GM18526 (cell line): ENCODE data around the gene SCARF1.

Source experiments
- POLR2A ChIP-seq: IDR thresholded peaks from 3 replicates; pipeline ENCODE4 v1.6.1; 2011; ENCODE audit not compliant: insufficient read length; ENCODE audit errors: extremely low read depth

Gene SCARF1

DNA sequence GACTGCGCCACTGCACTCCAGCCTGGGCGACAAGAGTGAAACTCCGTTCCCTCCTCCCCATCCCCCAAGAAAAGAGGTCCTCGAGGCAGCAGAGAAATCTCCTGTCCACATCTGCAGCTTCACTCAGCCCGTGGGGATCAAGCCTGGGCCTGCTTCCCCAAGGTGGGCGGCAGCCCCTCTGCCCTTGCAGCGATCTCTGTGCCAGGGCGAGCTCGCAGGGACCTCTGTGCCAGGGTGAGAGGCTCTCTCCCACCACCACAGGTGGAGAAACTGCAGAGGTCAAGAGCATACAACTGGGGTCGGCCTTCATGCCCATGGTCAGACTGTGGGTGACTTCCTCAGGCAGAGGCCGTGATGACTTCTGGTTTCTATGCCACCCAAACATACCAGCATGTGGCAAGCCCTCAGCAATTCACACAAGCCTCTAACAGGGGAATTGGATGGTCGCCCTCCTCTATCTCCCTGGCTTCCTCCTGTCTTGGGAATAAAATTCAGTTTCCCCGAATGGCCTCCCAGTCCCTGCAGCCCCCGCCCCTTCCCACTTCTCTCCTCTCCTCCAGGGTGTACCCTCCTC, 22.4 kb downstream of the SCARF1 start:
- no peak for TF ChIP-seq POLR2A

DNA sequence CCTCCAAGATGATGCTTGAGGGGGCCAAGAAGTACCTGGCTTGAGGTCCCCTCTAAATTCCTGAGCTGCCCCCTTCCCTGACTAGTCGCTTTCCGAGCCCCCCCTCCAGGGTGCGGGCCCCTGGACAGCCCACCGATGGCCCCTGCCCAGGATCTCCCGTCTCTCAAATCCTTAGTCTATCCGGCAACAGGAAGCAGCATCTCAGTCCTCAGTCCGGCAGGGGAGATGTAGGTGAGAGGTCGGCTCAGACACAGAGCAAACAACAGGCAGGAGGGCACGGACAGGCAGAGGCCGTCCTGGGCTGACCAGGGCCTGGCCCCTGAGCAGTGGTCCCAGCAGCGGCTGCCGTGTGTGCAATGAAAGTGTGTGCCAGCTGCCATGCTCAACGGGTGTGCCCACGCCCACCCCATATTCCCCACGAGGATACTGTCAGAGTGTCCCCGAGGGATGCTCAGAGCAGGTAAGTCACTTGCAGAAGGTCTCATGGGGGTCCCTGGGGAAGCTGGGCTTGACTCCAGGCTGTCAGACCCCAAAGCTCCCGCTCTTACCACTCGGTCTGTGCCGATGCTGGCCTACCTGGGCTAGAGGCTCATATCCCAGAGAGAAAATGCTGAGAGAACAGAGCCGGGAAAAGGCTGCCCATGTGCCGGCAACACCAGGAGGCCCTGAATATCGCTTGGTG, 24.1 kb downstream of the SCARF1 start:
- TF ChIP-seq POLR2A: no peak

DNA sequence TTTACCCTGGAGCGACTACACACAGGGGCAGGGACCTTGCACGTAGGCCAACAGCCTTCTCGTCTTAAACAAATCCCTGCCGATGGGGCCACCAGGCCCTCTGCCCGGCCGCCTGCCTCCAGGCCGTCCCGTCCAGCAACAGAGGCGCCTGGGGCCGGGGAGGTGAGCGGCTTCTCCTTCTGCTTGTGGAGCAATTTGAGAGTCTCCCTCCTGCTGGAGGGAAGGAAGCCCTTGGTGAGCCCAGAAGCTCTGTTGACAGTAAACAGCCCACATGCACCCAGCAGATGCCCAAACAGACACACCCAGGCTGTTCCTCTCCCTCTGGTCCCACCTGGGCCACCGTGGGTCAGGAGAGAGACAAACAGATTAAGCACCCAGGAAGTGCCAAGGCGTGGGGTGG, 25.0 kb downstream of the SCARF1 start:
- TF ChIP-seq POLR2A: no peak

DNA sequence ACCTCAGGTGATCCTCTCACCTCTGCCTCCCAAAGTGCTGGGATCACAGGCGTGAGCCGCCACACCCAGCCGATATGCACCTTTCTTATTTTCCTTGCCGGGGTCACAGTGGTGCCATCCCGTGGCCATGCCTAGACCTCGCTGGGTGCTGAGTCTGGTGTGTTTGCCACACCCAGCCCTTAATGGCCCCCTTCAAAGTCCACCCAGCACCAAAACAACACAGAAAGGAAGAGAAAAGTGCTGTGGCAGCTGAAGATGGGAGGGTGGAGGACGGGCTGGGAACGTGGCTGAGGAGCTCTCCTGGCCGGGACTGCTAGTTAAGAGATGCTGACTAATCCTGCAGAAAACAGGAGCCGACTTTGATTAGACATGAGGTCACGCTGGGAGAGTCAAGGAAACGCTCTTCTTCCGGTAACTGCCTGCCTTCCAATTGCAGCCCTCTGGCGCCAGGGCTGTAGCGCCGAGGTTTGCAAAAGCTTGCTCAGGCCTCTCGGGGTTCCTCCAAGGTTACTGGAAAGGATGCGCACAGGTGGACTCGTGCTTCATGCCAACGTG, 27.8 kb downstream of the SCARF1 start:
- no peak for TF ChIP-seq POLR2A

DNA sequence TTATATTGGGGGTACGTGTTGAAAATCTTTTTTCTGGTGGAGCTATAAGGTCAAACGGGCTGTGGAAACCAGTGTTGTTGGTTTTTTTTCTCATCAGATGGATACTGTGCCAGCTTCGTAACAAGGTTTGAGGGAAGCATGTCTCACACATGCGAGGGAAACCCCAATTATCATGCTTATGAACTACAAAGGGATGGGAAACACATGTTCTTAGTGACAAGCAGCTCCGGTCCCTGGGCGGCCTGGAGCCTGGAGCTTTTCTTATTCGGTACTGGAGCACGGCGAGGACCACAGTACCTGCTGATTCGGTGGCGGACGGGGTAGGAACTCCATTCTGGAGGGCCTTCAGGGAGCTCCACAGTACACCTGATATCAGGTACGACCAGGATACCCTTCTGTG, 29.4 kb downstream of the SCARF1 start:
- no peak for TF ChIP-seq POLR2A

DNA sequence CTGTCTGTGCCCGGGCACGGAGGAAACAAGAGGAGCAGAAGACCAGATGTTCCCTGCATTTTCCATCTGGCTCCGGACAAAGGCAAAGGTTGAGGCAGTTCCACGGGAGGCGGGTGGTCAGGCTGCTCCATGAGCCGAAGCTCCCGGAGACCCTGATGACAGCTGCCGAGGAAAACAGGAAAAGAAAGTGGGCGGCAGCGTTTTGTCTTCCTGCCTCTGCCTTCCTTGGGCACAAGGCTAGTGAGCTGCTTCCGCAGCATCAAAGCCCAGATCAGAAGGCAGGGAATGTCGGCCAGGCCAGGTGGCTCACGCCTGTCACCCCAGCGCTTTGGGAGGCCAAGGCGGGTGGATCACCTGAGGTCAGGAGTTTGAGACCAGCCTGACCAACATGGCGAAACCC, 33.1 kb downstream of the SCARF1 start:
- TF ChIP-seq POLR2A: no peak

DNA sequence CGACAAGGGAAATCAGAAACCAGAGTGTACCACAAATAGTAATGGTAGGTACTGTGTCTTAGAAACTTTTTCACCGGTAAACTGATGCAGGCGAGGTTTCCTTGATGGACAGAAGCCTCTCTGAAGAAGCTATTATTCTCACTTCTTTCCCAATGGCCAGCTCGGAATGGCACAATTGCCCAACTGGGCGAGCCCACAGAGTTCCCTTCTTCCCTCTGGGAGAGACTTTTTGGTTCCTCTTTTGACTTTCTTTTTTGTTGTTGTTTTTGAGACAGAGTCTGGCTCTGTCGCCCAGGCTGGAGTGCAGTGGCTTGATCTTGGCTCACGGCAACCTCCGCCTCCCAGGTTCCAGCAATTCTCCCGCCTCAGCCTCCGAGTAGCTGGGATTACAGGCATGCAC, 33.8 kb downstream of the SCARF1 start:
- no peak for TF ChIP-seq POLR2A

DNA sequence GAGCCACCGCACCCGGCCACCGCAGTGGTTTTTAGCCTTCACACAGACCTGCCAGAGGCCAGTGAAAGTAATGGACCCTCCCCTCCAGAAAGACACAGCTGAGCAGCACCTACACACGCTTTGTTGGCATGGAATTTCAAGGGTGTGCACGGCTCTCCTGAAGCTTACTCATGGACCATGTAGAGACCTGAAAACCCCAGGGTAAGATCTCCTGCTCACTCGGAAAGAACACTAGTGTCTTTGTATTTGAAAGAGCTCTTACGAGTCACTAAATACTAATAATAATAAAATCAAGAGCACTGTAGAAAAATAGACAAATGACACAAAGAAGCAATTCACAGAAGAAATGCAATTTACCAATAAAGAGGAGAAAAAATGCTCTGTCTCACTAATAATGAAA, 36.9 kb downstream of the SCARF1 start:
- TF ChIP-seq POLR2A: no peak

DNA sequence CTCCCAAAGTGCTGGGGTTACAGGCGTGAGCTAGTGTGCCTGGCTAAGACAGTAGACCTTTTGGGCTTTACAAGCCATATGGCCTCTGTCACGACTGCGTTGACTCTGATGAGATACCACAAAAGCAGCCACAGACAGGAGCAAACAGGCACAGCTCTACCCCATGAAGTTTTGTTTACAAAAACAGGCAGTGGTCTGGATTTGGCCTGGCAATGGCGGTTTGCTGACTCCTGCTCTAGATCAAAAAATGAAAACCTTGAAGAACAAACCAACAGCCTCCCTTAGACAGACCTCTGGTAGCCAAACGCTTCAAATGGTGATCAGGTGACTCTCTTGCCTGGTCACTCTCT, 37.6 kb downstream of the SCARF1 start:
- no peak for TF ChIP-seq POLR2A

DNA sequence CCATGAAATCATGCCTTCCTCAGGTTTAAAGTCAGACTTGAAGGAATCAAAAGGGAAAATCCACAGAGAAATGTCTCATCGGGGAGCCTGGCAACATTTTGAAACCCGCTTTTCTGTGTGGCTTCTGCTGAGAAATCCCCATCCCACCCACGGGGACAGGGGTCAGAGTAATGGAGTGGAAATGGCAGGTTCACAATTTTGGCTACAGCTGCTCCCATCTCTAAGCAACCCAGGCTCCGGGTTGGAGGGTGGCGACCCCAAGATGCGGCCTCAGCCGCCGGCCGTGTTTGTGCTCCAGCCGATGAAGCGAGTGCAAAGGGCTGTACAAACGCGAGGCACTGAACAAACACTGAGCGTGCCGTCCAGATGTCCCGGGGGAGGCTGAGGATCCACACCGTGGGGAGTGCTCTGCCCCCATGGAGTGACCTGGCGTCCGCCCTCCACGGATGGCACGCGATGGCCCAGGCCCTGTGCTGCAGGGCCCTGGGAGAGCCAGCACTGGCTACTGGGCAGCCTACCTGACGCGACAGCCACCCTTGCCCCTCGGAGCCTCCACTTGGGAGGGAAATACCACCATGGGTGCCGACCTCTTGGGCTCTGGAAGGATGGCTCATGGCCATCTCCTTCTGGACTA, 39.1 kb downstream of the SCARF1 start:
- TF ChIP-seq POLR2A: peak; percentile 53

DNA sequence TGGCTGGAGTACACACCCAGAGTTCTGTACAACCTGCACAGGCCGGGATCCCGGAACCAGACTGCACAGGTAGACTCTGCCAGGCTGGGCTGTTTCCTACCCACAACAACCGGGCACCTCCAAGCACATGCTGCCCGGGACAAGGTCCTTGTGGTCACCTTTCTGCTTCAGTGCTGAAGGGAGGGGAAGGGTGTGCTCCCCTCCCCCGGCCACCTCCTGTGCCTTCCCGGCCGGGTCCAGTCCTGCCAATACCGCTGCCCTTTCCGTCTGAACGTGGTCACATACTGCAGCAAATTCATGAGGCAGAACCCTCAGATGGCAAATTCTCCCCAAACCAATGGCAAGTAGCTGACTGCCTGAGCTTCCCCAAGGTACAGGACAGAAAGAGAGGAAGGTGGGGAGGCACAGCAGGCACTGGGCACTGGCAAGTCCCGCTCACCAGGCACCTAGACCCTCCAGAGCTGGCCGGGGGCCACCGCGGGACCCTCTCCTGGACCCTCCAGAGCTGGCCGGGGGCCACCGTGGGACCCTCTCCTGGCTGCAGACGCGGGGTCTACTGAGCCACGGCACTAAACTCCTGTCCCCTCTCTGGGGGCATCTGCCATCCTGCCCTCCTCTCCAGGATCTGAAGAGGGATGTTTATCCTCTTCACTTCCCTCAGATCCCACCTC, 39.7 kb downstream of the SCARF1 start:
- TF ChIP-seq POLR2A: no peak

DNA sequence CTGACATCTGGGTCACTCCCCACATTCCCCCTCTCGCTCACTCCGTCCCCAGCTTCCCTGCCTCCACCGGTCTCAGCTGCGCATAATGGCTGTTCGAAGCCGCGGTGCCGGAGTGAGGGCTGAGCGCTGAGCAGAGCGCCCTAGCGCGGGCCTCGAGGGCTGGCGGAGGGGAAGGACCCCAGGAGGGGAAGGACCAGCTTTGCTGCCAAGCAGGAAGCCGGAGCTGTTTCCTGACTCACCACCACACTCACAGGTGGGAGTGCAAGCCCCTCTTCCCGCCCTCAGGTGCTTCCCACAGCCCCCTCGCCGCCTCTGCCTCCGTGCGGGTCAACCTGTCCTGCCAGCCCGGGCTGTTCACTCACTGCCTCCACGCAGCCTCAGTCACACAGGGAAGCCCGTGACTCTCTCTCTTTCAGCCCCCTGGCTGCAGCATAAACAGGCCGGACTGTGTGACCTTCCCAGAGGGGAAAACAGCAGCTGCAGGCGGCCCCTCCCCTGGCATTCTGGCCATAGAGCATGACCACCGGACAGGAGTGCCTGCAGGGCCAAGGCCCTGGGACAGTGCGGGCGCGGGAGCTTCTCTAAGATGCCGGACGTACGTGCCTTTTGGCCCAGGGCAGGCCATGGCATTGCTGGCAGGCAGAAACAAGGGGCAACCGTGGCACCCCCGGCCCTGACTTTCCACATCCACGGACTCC, 40.6 kb downstream of the SCARF1 start:
- no peak for TF ChIP-seq POLR2A

DNA sequence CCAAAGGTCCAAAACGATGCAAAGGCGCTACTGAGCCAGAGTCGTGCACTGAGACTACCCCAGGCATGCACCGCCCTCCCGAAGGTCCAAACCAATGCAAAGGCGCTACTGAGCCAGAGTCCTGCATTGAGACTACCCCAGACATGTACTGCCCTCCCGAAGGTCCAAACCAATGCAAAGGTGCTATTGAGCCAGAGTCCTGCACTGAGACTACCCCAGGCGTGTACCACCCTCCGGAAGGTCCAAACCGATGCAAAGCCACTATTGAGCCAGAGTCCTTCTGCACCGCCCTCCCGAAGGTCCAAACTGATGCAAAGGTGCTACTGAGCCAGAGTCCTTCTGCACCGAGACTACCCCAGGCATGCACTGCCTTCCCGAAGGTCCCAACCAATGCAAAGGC, 44.0 kb downstream of the SCARF1 start:
- TF ChIP-seq POLR2A: no peak

DNA sequence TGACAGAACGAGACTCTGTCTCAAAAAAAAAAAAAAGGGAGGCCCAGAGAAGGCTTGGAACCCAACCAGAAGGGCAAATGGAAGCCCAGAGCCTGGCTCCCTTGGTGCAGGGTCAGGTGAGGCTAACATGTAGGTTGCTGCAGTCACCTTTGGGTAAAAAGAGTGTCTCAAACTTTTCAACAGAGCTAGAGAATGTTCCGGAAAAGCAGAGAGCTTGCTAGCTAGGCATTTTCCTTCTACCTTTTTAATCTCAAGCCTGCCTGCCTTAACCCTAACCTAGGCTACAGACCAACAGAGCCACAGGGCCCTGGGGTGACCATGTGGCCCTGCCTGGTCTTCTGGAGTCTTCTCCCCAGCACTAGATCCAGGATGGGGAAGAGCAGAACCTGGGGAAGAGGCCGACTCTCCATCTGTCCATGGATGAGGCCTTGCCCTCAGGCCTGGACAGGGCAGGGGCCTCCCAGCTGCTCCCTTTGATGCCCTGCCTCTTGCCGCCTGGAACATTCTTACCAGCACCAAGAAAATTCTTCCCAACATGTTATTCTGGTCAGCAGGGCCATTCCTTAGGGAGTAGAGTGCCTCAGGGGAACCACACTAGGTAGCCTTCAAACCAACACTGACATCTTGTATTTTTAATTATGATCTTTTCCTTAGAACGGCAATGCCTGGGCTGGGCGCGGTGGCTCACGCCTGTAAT, 47.0 kb downstream of the SCARF1 start:
- no peak for TF ChIP-seq POLR2A

DNA sequence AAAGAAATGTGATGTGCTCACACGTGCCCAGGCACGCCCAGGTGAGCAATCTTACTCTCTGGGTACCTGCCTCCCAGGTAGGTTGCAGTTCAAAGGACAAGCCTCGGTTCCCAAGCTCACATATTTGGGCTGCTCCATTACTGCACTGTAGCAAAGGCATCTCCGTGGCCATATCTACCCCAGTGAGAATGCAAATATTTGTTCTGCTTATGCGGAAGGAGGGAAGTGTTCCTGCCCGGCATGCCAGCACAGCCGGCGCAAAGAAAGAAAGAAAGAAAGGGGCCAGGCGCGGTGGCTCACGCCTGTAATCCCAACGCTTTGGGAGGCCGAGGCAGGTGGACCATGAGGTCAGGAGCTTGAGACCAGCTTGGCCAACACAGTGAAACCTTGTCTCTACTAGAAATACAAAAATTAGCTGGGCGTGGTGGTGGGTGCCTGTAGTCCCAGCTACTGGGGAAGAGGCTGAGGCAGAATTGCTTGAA, 47.6 kb downstream of the SCARF1 start:
- TF ChIP-seq POLR2A: no peak
